GM12878 (cell line): ENCODE results near the gene ZDHHC7.

ENCODE experiments used
- ATF3 ChIP-seq: IDR thresholded peaks from 2 replicates; pipeline ENCODE4 v1.6.1; 2011; ENCODE audit warnings: low read depth, mild to moderate bottlenecking, low read length, moderate library complexity, borderline replicate concordance; ENCODE audit errors: extremely low read depth
- CBFB ChIP-seq: IDR thresholded peaks from 2 replicates; pipeline ENCODE4 v1.6.1; 2016; ENCODE audit warnings: antibody characterized with exemption, low read depth
- CTCF ChIP-seq, 3 experiments: IDR thresholded peaks in 2 of 3; conservative IDR thresholded peaks in 1 of 3; 2 replicates each; pipeline ENCODE4 v1.5.1; 2011; ENCODE audit warnings: low read depth in 3 of 3, low read length in 3 of 3, mild to moderate bottlenecking in 3 of 3, control low read depth in 2 of 3, moderate library complexity in 2 of 3, inconsistent platforms in 1 of 3, mixed read lengths in 1 of 3; ENCODE audit not compliant: control insufficient read depth in 2 of 3, insufficient read depth in 1 of 3; ENCODE audit errors: extremely low read depth in 1 of 3
- EP300 ChIP-seq, 2 experiments: fragments of 150-350 bp in 1 of 2; IDR thresholded peaks; 2 replicates each; pipeline ENCODE4 v1.6.1; 2011 to 2012; ENCODE audit warnings: low read depth in 2 of 2, low read length in 2 of 2, borderline replicate concordance in 1 of 2, improper control_type of control experiment in 1 of 2, inconsistent platforms in 1 of 2; ENCODE audit not compliant: control insufficient read depth in 1 of 2
- ESRRA ChIP-seq: IDR thresholded peaks from 2 replicates; pipeline ENCODE4 v1.6.1; 2012; ENCODE audit warnings: mild to moderate bottlenecking, low read length, improper control_type of control experiment
- EZH2 ChIP-seq: IDR thresholded peaks from 2 replicates; pipeline ENCODE4 v1.6.1; 2012; ENCODE audit warnings: low read depth, mild to moderate bottlenecking, control low read depth, inconsistent platforms, low read length, borderline replicate concordance; ENCODE audit not compliant: control insufficient read depth
- FOXM1 ChIP-seq: IDR thresholded peaks from 2 replicates; pipeline ENCODE4 v1.6.1; 2012; ENCODE audit warnings: low read depth, mild to moderate bottlenecking, inconsistent platforms, low read length, moderate library complexity
- MAX ChIP-seq: IDR thresholded peaks from 2 replicates; pipeline ENCODE4 v1.6.1; 2012; ENCODE audit warnings: low read depth, low read length, improper control_type of control experiment
- NFXL1 ChIP-seq: fragments of 450-650 bp; IDR thresholded peaks from 2 replicates; pipeline ENCODE4 v1.6.1; 2017; ENCODE audit warnings: antibody characterized with exemption, mild to moderate bottlenecking, borderline replicate concordance
- POLR2A ChIP-seq: IDR thresholded peaks from 2 replicates; pipeline ENCODE4 v1.6.1; 2011; ENCODE audit warnings: low read depth, mild to moderate bottlenecking, low read length
- RAD21 ChIP-seq: IDR thresholded peaks from 2 replicates; pipeline ENCODE4 v1.6.1; 2011; ENCODE audit warnings: mild to moderate bottlenecking, low read depth, low read length, moderate library complexity; ENCODE audit not compliant: insufficient read depth
- SUPT20H ChIP-seq: IDR thresholded peaks from 2 replicates; pipeline ENCODE4 v1.6.1; 2011; ENCODE audit warnings: low read depth, mild to moderate bottlenecking, low read length, moderate library complexity, borderline replicate concordance; ENCODE audit not compliant: control insufficient read depth
- TAF1 ChIP-seq: IDR thresholded peaks from 2 replicates; pipeline ENCODE4 v1.6.1; 2011; ENCODE audit warnings: mild to moderate bottlenecking, low read depth, low read length, borderline replicate concordance
- YY1 ChIP-seq: IDR thresholded peaks from 2 replicates; pipeline ENCODE4 v1.6.1; 2011; ENCODE audit warnings: low read depth, mild to moderate bottlenecking, low read length

DNA sequence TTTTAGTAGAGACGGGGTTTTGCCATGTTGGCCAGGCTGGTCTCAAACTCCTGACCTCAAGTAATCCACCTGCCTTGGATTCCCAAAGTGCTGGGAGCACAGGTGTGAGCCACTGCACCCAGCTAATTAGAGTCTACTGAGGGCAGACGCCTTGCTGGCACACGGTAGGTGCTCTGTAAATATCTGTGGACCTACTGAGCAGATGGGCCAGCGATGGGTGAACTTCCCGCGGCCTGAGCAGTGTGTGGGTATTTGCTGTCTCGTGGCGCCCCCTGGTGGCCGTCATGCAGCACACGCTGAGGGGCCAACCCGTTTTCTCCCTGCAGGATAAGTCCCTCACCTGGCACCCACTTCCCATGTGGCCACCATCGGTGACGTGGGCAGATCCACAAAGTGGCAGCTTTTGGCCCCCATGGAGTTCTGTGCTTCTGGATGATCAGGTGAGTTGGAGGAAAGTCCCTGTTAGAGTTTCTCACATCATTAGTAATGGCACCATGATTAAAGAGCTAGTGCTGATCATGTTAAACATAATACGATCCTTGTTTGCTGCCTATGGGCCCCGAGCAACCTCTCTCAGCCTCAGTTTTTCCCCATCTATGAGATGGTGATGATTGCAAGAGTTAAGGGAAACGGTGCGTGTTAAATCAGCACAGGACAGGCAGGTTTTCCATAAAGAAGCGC lies 40.7 kb downstream of the ZDHHC7 start:
- TF ChIP-seq FOXM1 (no peak), CBFB (no peak), POLR2A (no peak), TAF1 (no peak), EZH2 (no peak), YY1 (peak; percentile 63), CTCF (IDR thresholded peaks at IDR 0.05 in 2 of 3, conservative IDR thresholded peaks at IDR 0.05 in 1 of 3; ENCODE audit: control insufficient read depth in 2 of 3, extremely low read depth in 1 of 3, insufficient read depth in 1 of 3, low read depth in 3 of 3, low read length in 3 of 3) (peak; percentile 89 to 92 (median 90)), ESRRA (no peak), NFXL1 (no peak), RAD21 (peak; percentile 82), EP300 (IDR thresholded peaks at IDR 0.05; ENCODE audit: borderline replicate concordance in 1 of 2, control insufficient read depth in 1 of 2, low read depth in 2 of 2, low read length in 2 of 2) (no peak), MAX (no peak), ATF3 (no peak), SUPT20H (no peak)
